ENCODE measurements around the gene SLC25A14. TPM values are rescaled to one million over a fixed set of nuclear protein-coding genes. Genes with fewer than 3 reads are reported as not detected.

SLC25A14 gene
- 10 to 100 TPM; 14.1 to 16.4 TPM for total RNA-seq
- polyA plus RNA-seq (2013, experiment 1 of 2) = 21.4 TPM
- 19.8 TPM for polyA plus RNA-seq (2013, experiment 2 of 2)
- long read RNA-seq, experiment 1, partial matches to known transcripts = 1 of 4 reads
- long read RNA-seq, experiment 1, other reads (novel, unspliced or antisense) = 2 of 4 reads
- long read RNA-seq, experiment 2, partial matches to known transcripts = 2 of 13 reads
- long read RNA-seq, experiment 2, other reads (novel, unspliced or antisense) = 9 of 13 reads
- long read RNA-seq, experiment 3, transcript SLC25A14-213 (10 exons, 1,403 nt) = major isoform, 8 of 36 reads
- long read RNA-seq, experiment 3, partial matches to known transcripts = 3 of 36 reads
- long read RNA-seq, experiment 3, other reads (novel, unspliced or antisense) = 24 of 36 reads
- long read RNA-seq, experiment 4, transcript SLC25A14-213 (10 exons, 1,403 nt) = major isoform, 5 of 53 reads
- long read RNA-seq, experiment 4, partial matches to known transcripts = 12 of 53 reads
- long read RNA-seq, experiment 4, other reads (novel, unspliced or antisense) = 34 of 53 reads

- Mint-ChIP-seq H3K9me3 (peaks cover 18% of the 10 kb centered on the region), H3K4me3 (peak within 1 kb of the TSS; percentile 86), H3K36me3 (ENCODE audit: low read depth) (no peaks in the 10 kb centered on the region), H3K4me1 (peaks cover 8% of the 10 kb centered on the region), H3K27me3 (ENCODE audit: insufficient read depth) (no peaks in the 10 kb centered on the region), H3K27ac (peak within 1 kb of the TSS; percentile 96)
- 1% methylated on average over 54 of the region's 55 CpGs; no CpG with 5 or more reads in 1 of the 2 experiments for WGBS, 2 experiments (ENCODE audit: insufficient coverage in 1 of 2, insufficient read length in 1 of 2)
- TF ChIP-seq, protein P1, sequence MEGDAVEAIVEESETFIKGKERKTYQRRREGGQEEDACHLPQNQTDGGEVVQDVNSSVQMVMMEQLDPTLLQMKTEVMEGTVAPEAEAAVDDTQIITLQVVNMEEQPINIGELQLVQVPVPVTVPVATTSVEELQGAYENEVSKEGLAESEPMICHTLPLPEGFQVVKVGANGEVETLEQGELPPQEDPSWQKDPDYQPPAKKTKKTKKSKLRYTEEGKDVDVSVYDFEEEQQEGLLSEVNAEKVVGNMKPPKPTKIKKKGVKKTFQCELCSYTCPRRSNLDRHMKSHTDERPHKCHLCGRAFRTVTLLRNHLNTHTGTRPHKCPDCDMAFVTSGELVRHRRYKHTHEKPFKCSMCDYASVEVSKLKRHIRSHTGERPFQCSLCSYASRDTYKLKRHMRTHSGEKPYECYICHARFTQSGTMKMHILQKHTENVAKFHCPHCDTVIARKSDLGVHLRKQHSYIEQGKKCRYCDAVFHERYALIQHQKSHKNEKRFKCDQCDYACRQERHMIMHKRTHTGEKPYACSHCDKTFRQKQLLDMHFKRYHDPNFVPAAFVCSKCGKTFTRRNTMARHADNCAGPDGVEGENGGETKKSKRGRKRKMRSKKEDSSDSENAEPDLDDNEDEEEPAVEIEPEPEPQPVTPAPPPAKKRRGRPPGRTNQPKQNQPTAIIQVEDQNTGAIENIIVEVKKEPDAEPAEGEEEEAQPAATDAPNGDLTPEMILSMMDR (conservative IDR thresholded peaks at IDR 0.05) = no peak
- H3K9ac ChIP-seq (ENCODE audit: extremely low read depth, low read length, poor library complexity, severe bottlenecking) = peak within 1 kb of the TSS; percentile 70
- no peaks in the 10 kb centered on the region for H3K27me3 ChIP-seq (ENCODE audit: control insufficient read depth, insufficient read depth, low read length, poor library complexity, severe bottlenecking)
- DNase-seq = peak; percentile 87
- H3K4me3 ChIP-seq (ENCODE audit: low read length) = peak within 1 kb of the TSS; percentile 89
- H3K27ac ChIP-seq (ENCODE audit: low read depth, low read length) = peak within 1 kb of the TSS; percentile 79
- H3K36me3 ChIP-seq (ENCODE audit: control insufficient read depth, insufficient read depth, low read length) = no peaks in the 10 kb centered on the region
- H3K4me1 ChIP-seq (ENCODE audit: control insufficient read depth, insufficient read depth, low read length) = no peaks in the 10 kb centered on the region
- H3K9me3 ChIP-seq (ENCODE audit: control insufficient read depth, low read length) = no peaks in the 10 kb centered on the region
Measured at GRCh38 chrX:130339408-130340222, at the start of gene SLC25A14. Gene SLC25A14, plus strand, starts transcription at chrX:130339919. Its CDS starts 360 bp downstream, at chrX:130340279.

DNA sequence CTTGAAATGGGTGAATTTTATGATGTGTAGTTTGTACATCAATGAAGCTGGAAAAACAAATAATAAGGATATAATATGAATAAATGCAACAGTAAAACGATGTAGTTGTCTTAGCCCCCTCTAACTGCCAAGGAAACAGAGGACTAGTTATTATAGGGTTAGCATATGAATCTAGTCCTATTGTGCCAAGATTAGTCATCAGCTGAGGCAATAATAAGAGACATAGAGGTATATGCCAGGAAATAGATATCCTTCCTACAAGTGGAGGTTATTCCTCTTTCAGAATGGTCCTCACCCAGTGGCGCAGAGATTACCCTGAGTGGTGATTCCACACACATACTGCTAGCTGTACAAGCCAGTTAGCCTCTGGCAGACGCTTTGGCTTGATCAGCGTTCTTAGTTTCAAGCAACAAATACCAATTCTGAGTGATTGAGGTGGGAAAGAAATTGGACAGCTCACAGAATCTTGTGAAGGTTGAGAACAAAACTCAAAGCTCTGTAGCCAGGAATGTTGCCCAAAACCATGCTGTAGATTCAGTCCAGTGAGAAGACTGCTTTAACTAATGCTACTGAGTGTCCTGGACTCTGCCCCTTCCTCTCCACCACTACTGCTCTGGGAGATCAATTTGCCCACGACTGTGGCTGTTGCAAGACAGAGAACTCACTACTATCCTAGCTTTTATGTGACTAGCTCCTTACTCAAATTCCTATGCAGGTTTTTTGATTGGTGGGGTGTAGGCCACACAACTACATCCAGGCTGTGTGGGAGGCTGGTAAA, 44.0 kb upstream of the SLC25A14 start:
- no peak overlapping the region for H3K4me3 ChIP-seq (ENCODE audit: low read length)

More for the DNA sequence above, 44.0 kb upstream of the SLC25A14 start:
- H3K27me3 Mint-ChIP-seq (ENCODE audit: insufficient read depth) = no peaks in the 10 kb centered on the region
- Histone ChIP-seq H3K36me3 (ENCODE audit: control insufficient read depth, insufficient read depth, low read length) (no peaks in the 10 kb centered on the region), H3K27me3 (ENCODE audit: control insufficient read depth, insufficient read depth, low read length, poor library complexity, severe bottlenecking) (no peaks in the 10 kb centered on the region), H3K4me1 (ENCODE audit: control insufficient read depth, insufficient read depth, low read length) (no peaks in the 10 kb centered on the region), H3K27ac (ENCODE audit: low read depth, low read length) (no peak overlapping the region), H3K9ac (ENCODE audit: extremely low read depth, low read length, poor library complexity, severe bottlenecking) (no peak overlapping the region), H3K9me3 (ENCODE audit: control insufficient read depth, low read length) (no peaks in the 10 kb centered on the region)
- no peak overlapping the region for H3K4me3 Mint-ChIP-seq
- no peak overlapping the region for H3K27ac Mint-ChIP-seq
- no peaks in the 10 kb centered on the region for H3K36me3 Mint-ChIP-seq (ENCODE audit: low read depth)
- TF ChIP-seq, protein P1 (conservative IDR thresholded peaks at IDR 0.05) = no peak
- WGBS, 2 experiments (ENCODE audit: insufficient coverage in 1 of 2, insufficient read length in 1 of 2) = 96% methylated on average over 5 of the region's 5 CpGs; no CpG with 5 or more reads in 1 of the 2 experiments
- DNase-seq = no peak
- no peaks in the 10 kb centered on the region for H3K4me1 Mint-ChIP-seq
- peaks cover 30% of the 10 kb centered on the region for H3K9me3 Mint-ChIP-seq
